IPS-11a (cell line): ENCODE measurements around the gene NID1.
"Not testable (repeated sequence)": the region's sequence is repeated elsewhere in the genome, so short reads cannot be mapped to it uniquely, and the experiment has no call there.

ENCODE experiments used
- H3K4me3 ChIP-seq: one replicate; pipeline ENCODE4 v1.5.1; 2013; ENCODE audit warnings: low read depth, low read length, control low read depth

The NID1 gene

DNA sequence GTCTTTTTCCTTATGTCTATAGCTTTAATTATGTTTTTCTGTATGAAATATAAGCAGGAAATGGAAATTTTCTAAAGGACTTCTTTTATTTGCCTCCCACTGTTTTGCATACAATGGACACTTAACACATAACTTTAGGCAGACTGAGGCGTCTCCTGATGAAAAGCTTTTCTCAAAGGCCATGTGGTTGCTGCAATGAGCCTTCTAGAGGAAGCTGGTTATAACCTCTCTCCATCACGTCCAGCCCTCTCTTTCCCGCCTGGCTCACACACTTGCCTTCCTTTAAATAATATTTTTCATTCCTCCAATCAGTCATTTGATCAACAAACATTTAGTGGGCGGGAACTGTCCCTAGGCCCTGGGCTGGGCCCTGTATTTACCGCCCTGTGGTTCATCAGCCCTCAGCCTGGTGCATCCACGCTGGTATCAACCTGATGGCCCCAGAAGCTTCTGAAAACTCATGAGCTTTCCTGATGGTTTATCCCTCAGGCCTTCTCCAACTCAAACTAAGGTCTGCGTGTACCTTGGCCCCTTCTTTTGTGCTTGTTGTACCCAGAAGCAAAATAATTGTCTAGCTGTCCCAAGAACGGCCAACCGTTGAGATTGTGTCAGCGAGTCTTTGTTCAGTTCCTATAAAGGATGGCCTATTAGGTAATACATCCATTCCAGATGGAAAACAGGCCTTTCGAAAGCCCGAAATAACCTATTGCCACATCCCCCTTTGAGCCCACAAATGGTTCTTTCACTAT is 122.8 kb downstream of the NID1 start:
- no peak overlapping the region for H3K4me3 ChIP-seq

DNA sequence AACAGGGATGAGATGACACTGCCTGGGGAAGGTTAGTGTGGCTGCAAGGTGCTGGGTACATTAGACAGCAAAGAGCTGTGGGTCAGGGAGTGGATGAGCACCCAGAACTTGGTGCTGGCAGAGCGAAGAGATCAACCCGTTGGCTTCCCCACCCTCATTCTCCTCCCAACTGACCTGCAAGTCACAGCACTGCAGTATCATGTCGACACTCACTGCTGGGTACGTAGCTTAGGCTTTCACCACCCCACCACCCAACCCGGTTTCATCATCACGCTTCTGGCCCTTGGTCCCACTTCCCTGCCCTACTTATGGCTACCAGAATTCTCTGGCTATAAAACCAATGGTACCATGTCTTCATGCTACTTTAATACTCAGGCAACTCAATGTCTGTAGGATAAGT is 124.6 kb downstream of the NID1 start:
- no peak overlapping the region for H3K4me3 ChIP-seq

DNA sequence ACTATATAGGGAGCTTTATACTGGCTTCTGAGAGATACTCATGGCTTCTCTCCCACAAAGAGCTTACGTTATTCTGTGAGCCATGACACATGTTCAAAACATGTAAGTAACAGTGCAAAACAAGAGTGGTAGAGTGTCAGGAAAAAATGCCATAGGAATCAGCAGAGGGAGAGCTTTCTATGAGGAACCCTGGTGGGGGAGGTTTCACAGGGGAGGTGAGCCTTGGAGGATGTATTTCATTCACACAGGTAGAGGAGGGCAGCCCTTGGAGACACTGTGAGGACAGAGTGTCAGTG is 125.5 kb downstream of the NID1 start:
- no peak overlapping the region for H3K4me3 ChIP-seq

DNA sequence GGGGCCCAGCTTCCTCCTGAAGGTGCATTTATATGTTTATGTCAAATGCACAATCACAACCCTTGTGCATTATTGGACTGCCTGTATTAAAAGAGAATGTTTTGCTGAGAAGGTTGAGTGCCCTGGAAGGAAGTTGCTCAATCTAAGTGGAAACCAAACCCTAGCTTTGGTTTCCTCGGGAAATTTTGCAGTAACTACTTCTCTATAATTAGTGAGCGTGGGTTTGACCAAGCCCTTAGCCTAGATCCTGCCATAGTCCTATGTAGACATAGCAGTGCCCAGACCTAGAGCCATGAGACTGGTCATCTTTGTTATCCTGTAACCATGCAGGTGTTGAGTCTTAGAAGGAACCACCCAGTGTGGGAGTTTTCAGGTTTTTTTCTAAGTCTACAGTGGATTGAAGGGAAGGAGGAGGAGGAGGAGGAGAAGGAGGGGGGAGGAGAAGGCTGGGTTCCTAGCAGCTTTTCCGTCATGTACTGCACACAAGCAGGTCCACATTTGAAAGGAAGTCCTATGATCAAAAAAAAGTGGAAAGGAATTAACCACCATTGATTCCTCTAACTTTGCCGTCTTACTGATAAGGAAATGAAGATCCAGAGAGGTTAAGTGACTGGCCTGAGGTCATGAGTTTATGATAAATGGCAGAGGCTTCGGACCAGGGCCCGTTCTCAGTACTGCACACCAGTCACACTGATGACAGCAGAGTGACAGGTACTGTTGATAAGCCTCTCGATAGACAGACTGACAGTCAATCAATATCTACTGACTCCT is 126.0 kb downstream of the NID1 start:
- no peak overlapping the region for H3K4me3 ChIP-seq

DNA sequence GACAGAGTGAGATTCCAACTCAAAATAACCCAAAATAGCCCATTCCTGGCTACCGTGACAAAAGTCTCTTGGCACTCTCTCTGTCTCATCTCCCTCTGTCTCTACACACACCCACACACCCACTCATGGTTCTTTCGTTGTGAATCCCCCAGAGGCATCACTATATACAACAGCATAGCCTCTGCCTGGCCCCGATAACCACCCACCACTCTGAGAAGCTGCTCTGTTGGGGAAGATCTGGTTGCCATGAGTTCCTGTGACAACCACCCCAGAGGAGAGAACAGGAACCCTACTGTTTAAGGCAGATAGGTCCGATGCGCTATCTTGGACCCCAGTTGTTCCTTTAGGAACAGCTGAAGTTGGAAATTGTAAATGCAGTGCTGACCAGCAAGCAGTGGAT is 127.8 kb downstream of the NID1 start:
- H3K4me3 ChIP-seq, result no peak overlapping the region

DNA sequence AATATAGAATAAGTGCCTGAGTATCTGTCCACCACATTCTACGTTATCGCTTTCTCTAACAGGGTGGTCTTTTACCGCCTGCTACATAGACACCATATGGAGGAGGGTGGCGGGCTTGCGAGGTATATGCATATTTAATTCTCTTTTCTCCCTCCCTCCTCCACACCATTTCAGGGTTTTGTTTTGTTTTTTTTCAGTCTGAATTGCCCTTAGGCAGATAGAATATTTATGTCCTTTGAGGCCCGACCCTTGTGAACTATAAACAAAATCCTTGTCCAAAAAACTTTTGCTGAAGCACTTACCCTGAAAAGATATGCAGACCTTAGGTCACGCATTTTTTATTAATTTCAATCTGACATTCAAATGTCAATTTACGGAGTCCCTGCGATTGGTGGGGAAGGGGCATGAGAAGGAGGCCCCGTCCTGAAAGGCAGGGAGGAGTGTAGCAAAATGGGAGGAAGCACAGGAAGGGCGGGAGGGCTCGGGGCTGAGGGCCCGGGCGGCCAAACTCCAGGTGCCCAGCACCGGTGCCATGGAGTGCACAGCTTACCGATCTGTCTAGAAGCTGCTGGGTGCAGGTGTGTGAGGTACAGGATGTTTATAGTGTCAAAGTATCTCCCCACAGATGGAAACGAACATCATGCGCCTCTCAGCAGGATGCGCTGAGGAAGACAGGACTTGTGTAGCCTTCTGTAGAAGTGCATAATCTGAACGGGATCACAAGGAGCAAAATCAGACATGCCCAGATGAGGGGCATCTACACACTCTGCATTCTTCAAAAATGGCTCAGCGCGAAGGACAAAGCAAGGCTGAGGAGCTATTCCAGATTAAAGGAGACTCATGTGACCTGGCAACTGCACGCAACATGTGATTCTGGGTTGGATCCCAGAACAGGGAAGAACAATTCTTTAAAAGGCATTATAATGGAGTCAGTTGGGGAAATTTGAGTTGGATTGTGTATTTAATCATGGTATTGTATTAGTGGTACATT is 129.4 kb downstream of the NID1 start:
- H3K4me3 ChIP-seq, result no peak overlapping the region

DNA sequence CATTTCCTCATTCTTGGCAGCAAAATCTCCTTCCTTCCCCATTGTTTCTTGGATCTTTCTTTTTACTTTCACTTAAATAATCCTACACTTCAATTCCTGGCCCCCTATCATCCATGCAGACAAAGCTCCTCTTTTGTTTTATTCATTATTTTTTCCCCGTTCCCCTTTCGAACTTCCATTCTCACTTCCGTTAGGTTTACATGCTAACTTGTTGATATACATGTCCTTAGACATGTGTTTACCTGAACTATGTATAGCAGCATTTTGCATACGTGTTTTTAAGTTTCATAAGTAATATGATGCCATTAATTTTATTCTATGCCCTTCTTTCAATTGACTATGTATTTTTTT is 131.1 kb downstream of the NID1 start:
- no peak overlapping the region for H3K4me3 ChIP-seq

DNA sequence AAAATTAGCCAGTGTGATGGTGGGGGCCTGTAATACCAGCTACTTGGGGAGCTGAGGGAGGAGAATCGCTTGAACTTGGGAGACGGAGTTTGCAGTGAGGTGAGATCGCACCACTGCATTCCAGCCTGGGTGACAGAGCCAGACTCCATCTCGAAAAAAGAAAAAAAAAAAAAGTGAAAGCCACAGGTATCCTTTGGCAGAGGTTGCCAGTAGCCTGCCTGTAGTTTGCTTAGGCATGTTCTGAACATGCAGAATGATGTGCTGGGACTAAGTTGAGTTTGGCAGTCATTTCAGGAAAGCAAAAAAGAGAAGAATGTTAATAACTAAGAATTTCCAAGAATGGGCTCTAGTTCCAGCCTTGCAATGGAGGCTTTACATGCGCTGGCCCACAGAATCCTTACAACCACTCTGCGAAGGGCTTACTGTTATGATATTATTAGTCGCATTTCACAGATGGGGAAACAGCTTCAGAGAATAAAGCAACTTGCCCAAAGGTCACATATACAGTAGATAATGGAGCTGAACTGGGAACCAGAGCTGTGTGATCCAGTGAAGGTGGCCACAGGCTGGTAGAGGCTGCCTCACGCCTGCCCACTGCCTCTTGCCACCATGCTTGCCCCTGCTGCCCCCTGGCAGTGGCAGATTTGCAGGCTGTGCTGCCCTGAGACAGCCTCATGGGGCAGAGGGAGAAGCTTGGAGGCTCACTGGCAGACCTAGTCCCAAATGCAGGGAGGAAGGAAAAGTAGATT is 131.7 kb downstream of the NID1 start:
- H3K4me3 ChIP-seq, result no peak overlapping the region

DNA sequence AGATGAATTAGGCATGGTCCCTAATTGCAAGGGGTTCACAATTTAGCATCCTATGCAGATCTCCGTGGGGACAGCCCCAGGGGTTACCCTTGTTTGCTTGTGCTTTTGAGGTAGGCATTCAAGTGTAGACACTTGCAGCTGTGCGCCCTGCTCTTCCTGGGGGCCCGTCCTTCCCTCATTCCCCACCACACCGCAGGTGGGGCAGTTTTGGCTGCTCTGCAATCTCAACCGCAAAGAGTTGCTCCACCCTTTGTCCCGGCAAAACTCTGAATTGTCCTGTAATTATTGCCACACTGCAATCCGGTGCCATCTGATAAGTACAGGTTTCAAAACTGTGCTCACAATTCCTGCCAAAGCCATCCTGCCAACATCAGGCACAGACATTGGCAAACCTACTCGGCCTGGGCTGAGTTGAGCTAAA is 132.8 kb downstream of the NID1 start:
- H3K4me3 ChIP-seq, result no peak overlapping the region

DNA sequence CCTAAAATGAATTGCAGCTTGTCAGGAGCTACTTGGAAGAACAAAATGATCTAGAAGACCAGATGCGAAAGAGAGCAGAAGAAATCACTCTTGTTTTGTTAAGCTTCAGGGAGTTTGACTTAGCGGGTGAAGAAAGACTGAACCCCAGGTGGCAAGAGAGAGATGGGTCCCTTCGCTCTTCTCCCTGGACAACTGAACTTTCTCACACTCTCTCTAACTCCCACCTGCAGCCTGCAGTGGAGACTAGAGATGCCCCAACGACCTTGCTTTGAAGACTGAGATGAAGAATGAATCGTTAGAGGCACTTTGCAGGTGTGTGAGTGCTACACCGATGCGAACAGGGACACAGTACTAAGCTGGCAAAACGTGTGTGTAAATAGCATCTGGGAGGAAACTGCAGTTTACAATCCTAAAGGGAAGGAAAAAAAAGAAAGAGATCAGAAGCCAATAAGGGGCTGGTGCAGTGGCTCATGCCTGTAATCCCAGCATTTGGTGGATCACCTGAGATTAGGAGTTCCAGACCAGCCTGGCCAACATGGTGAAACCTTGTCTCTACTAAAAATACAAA is 133.6 kb downstream of the NID1 start:
- no peak overlapping the region for H3K4me3 ChIP-seq

DNA sequence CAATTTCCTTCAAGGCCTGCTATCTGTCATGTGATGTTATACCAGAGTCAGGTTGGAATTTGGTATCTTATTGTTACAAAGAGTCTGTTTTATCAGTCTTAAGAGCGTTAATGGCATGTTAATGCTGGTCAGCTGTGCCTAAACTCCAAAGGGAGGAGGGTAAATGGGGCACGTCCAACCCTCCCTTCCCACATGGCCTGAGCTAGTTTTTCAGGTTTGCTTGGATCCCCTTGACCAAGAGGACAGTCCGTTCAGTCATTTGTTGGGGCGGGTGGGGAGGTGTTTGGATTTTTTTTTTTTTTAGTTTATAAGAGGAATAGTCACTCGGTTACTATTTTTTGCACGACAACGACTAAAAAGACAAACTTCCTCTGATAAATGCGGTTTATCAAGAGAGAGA is 134.3 kb downstream of the NID1 start:
- no peak overlapping the region for H3K4me3 ChIP-seq

DNA sequence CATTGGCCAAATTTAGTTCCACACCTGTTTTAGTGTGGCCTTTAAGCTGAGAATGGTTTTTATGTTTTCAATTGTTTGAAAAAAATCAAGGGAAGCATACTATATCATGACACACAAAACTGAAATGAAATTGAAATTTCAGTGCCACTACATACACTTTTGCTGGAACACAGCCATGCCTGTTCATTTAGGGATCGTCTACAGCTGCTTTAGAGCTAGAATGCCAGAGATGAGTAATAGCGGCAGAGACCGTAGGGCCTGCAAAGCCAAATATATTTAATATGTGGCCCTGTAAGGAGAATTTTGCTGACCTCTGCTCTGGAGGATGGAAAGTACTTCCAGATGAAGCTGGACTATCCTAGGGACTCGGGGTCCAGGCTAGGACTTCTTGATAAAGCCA is 135.7 kb downstream of the NID1 start:
- no peak overlapping the region for H3K4me3 ChIP-seq

DNA sequence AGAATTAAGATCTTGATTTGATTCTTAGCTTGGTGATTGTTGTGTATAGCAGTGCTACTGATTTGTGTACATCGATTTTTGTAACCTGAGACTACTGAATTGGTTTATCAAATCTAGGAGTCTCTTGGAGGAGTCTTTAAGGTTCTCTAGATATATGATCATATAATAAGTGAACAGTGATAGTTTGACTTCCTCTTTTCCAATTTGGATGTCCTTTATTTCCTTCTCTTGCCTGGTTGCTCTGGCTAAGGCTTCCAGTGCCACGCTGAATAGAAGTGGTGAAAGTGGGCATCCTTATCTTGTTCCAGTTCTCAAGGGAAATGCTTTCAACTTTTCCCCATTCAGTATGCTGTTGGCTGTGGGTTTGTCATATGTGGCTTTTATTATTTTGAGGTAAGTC is 136.7 kb downstream of the NID1 start:
- H3K4me3 ChIP-seq, result no peak overlapping the region

DNA sequence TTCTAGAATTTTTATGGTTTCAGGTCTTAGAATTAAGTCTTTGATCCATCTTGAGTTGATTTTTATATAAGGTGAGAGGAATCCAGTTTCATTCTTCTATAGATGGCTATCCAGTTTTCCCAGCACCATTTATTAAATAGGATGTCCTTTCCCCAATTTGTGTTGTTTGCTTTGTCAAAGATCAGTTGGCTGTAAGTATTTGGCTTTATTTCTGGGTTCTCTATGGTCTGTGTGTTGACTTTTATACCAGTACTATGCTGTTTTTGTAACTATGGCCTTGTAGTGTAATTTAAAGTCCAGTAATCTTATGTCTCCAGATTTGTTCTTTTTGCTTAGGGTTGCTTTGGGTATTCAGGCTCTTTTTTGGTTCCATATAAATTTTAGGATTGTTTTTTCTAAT is 137.3 kb downstream of the NID1 start:
- not testable (repeated sequence) for H3K4me3 ChIP-seq
